ENCODE results near the gene SESTD1.

SESTD1 gene

DNA sequence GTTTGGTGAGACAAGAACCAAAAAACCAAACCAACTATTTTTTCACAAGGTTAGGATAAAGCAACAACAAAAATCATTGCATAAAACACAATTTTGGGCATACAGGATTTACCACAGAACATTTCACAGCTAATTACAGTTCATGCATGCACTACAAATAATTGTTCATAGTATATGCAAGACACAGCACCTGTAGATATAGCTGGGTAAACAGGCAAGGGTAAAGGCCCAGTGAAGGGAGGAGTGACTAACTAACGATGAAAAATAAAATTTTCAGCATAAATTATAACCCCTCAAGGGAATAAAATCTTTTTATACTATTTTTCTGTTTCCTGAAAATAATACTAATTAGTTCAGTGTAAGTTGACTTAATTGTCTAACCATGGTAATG, 141.4 kb downstream of the SESTD1 start:
- H4K91ac ChIP-seq (ENCODE audit: low read depth, low read length), result no peak overlapping the region

GRCh38 chr2:179107737-179108136, 156.9 kb downstream of the SESTD1 start:
- Histone ChIP-seq H3K79me1 (ENCODE audit: low read length) (no peaks in the 10 kb centered on the region), H3K79me2 (ENCODE audit: control insufficient read depth, insufficient read depth, low read length, poor library complexity) (no peaks in the 10 kb centered on the region), H3K4ac (ENCODE audit: low read depth, low read length) (no peak overlapping the region), H3K36me3 (ENCODE audit: control insufficient read depth in 1 of 2, insufficient read depth in 2 of 2, low read length in 2 of 2) (peaks cover 2 to 3% of the 10 kb centered on the region in 2 experiments), H2AFZ (ENCODE audit: insufficient read depth, low read length, poor library complexity) (no peak overlapping the region), H3K4me2 (ENCODE audit: low read length) (no peak overlapping the region), H4K91ac (ENCODE audit: low read depth, low read length) (no peak overlapping the region), H3K4me1 (ENCODE audit: control insufficient read depth in 1 of 2, insufficient read depth in 2 of 2, low read length in 2 of 2) (no peaks in the 10 kb centered on the region), H3K23ac (ENCODE audit: low read length) (no peak overlapping the region), H3K4me3 (ENCODE audit: low read depth, low read length) (no peak overlapping the region), H3K27me3 (ENCODE audit: insufficient read depth, low read length) (no peaks in the 10 kb centered on the region), H2AK5ac (ENCODE audit: low read length) (no peak overlapping the region), H3K14ac (ENCODE audit: low read length) (no peak overlapping the region), H3K9ac (ENCODE audit: low read length) (no peak overlapping the region), H4K8ac (ENCODE audit: low read depth, low read length) (no peak overlapping the region), H2BK120ac (ENCODE audit: insufficient read depth, low read length, poor library complexity) (no peak overlapping the region), H4K12ac (ENCODE audit: low read depth, low read length) (no peak overlapping the region), H3K27ac (ENCODE audit: low read depth, low read length) (no peak overlapping the region), H3K18ac (ENCODE audit: low read length) (no peak overlapping the region), H2BK5ac (ENCODE audit: low read depth, low read length, poor library complexity) (no peak overlapping the region), H2BK12ac (ENCODE audit: low read length) (no peak overlapping the region), H3K9me3 (ENCODE audit: insufficient read depth, low read depth, low read length) (no peaks in the 10 kb centered on the region)
- DNase-seq, result no peak

More for the DNA sequence above, 141.4 kb downstream of the SESTD1 start:
- Histone ChIP-seq H3K27me3 (ENCODE audit: insufficient read depth, low read length) (no peaks in the 10 kb centered on the region), H3K4me1 (ENCODE audit: control insufficient read depth in 1 of 2, insufficient read depth in 2 of 2, low read length in 2 of 2) (no peaks in the 10 kb centered on the region), H3K36me3 (ENCODE audit: control insufficient read depth in 1 of 2, insufficient read depth in 2 of 2, low read length in 2 of 2) (peaks cover 1 to 2% of the 10 kb centered on the region in 2 experiments), H3K9ac (ENCODE audit: low read length) (no peak overlapping the region), H4K8ac (ENCODE audit: low read depth, low read length) (no peak overlapping the region), H3K18ac (ENCODE audit: low read length) (no peak overlapping the region), H2AFZ (ENCODE audit: insufficient read depth, low read length, poor library complexity) (no peak overlapping the region), H3K14ac (ENCODE audit: low read length) (no peak overlapping the region), H3K79me1 (ENCODE audit: low read length) (no peaks in the 10 kb centered on the region), H2BK120ac (ENCODE audit: insufficient read depth, low read length, poor library complexity) (no peak overlapping the region), H4K12ac (ENCODE audit: low read depth, low read length) (no peak overlapping the region), H2BK5ac (ENCODE audit: low read depth, low read length, poor library complexity) (no peak overlapping the region), H3K4me3 (ENCODE audit: low read depth, low read length) (no peak overlapping the region), H3K79me2 (ENCODE audit: control insufficient read depth, insufficient read depth, low read length, poor library complexity) (no peaks in the 10 kb centered on the region), H3K9me3 (ENCODE audit: insufficient read depth, low read depth, low read length) (no peaks in the 10 kb centered on the region), H2AK5ac (ENCODE audit: low read length) (no peak overlapping the region), H3K23ac (ENCODE audit: low read length) (no peak overlapping the region), H3K4ac (ENCODE audit: low read depth, low read length) (no peak overlapping the region), H2BK12ac (ENCODE audit: low read length) (no peak overlapping the region), H3K27ac (ENCODE audit: low read depth, low read length) (no peak overlapping the region), H3K4me2 (ENCODE audit: low read length) (no peak overlapping the region)
- WGBS (ENCODE audit: extremely low coverage, insufficient coverage, insufficient read length), result no CpG with 5 or more reads among the region's 1 CpG
- DNase-seq, result no peak

- Histone ChIP-seq H3K18ac (ENCODE audit: low read length) (no peak overlapping the region), H3K79me1 (ENCODE audit: low read length) (no peaks in the 10 kb centered on the region), H3K14ac (ENCODE audit: low read length) (no peak overlapping the region), H3K36me3 (ENCODE audit: control insufficient read depth in 1 of 2, insufficient read depth in 2 of 2, low read length in 2 of 2) (peaks cover 2% of the 10 kb centered on the region in 2 experiments), H3K4me3 (ENCODE audit: low read depth, low read length) (no peak overlapping the region), H4K8ac (ENCODE audit: low read depth, low read length) (no peak overlapping the region), H2AFZ (ENCODE audit: insufficient read depth, low read length, poor library complexity) (no peak overlapping the region), H3K27ac (ENCODE audit: low read depth, low read length) (no peak overlapping the region), H2BK12ac (ENCODE audit: low read length) (no peak overlapping the region), H2BK120ac (ENCODE audit: insufficient read depth, low read length, poor library complexity) (no peak overlapping the region), H3K23ac (ENCODE audit: low read length) (no peak overlapping the region), H3K9ac (ENCODE audit: low read length) (no peak overlapping the region), H3K4me2 (ENCODE audit: low read length) (no peak overlapping the region), H2AK5ac (ENCODE audit: low read length) (no peak overlapping the region), H2BK5ac (ENCODE audit: low read depth, low read length, poor library complexity) (no peak overlapping the region), H4K12ac (ENCODE audit: low read depth, low read length) (no peak overlapping the region), H3K79me2 (ENCODE audit: control insufficient read depth, insufficient read depth, low read length, poor library complexity) (no peaks in the 10 kb centered on the region), H4K91ac (ENCODE audit: low read depth, low read length) (no peak overlapping the region), H3K9me3 (ENCODE audit: insufficient read depth, low read depth, low read length) (no peaks in the 10 kb centered on the region), H3K4me1 (ENCODE audit: control insufficient read depth in 1 of 2, insufficient read depth in 2 of 2, low read length in 2 of 2) (no peaks in the 10 kb centered on the region), H3K4ac (ENCODE audit: low read depth, low read length) (no peak overlapping the region), H3K27me3 (ENCODE audit: insufficient read depth, low read length) (no peaks in the 10 kb centered on the region)
- DNase-seq, result peak; percentile 21 to 50
- no CpG with 5 or more reads among the region's 3 CpGs for WGBS (ENCODE audit: extremely low coverage, insufficient coverage, insufficient read length)
Observed at GRCh38 chr2:179106676-179107428, 157.8 kb downstream of the SESTD1 start.

DNA sequence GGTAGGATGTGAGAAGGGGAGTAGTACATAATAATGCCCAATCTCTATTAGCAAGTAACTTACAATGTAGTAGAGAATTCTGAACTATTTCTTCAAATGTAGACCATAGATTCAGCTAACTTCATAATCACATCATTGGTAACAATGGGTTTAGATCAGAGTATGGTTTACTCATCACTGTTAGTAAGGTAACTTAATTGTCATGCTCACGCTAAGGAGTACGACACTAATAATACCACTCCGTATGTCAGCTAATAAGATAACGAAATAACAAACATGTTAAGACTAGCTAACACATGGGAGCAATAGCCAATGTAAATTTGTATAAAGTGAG, 158.3 kb downstream of the SESTD1 start:
- H3K36me3 ChIP-seq (ENCODE audit: control insufficient read depth in 1 of 2, insufficient read depth in 2 of 2, low read length in 2 of 2), result peaks cover 0 to 2% of the 10 kb centered on the region in 2 experiments
- H3K9me3 ChIP-seq (ENCODE audit: insufficient read depth, low read depth, low read length), result no peaks in the 10 kb centered on the region
- H3K4ac ChIP-seq (ENCODE audit: low read depth, low read length), result no peak overlapping the region
- no peak overlapping the region for H2AFZ ChIP-seq (ENCODE audit: insufficient read depth, low read length, poor library complexity)
- no peaks in the 10 kb centered on the region for H3K27me3 ChIP-seq (ENCODE audit: insufficient read depth, low read length)
- no peak overlapping the region for H3K27ac ChIP-seq (ENCODE audit: low read depth, low read length)
- no peak overlapping the region for H2AK5ac ChIP-seq (ENCODE audit: low read length)
- H2BK12ac ChIP-seq (ENCODE audit: low read length), result no peak overlapping the region
- H3K23ac ChIP-seq (ENCODE audit: low read length), result no peak overlapping the region
- no peak for DNase-seq
- no peak overlapping the region for H3K14ac ChIP-seq (ENCODE audit: low read length)
- H4K91ac ChIP-seq (ENCODE audit: low read depth, low read length), result no peak overlapping the region
- no peak overlapping the region for H3K4me2 ChIP-seq (ENCODE audit: low read length)
- H3K9ac ChIP-seq (ENCODE audit: low read length), result no peak overlapping the region
- WGBS (ENCODE audit: extremely low coverage, insufficient coverage, insufficient read length), result no CpG with 5 or more reads among the region's 4 CpGs
- H2BK120ac ChIP-seq (ENCODE audit: insufficient read depth, low read length, poor library complexity), result no peak overlapping the region
- H3K79me2 ChIP-seq (ENCODE audit: control insufficient read depth, insufficient read depth, low read length, poor library complexity), result no peaks in the 10 kb centered on the region
- no peaks in the 10 kb centered on the region for H3K4me1 ChIP-seq (ENCODE audit: control insufficient read depth in 1 of 2, insufficient read depth in 2 of 2, low read length in 2 of 2)
- H3K4me3 ChIP-seq (ENCODE audit: low read depth, low read length), result no peak overlapping the region
- H4K8ac ChIP-seq (ENCODE audit: low read depth, low read length), result no peak overlapping the region
- no peaks in the 10 kb centered on the region for H3K79me1 ChIP-seq (ENCODE audit: low read length)
- no peak overlapping the region for H3K18ac ChIP-seq (ENCODE audit: low read length)
- H2BK5ac ChIP-seq (ENCODE audit: low read depth, low read length, poor library complexity), result no peak overlapping the region
- no peak overlapping the region for H4K12ac ChIP-seq (ENCODE audit: low read depth, low read length)

Data from trophoblast cell (in vitro differentiated cells and primary cell).